GM23338 (cell line): ENCODE data around the gene MAPT.

Experiments
- CREB1 ChIP-seq: fragments of 250-450 bp; sonication (Bioruptor Pico); IDR thresholded peaks from 2 replicates; pipeline ENCODE4 v1.5.0; 2020; ENCODE audit warnings: low read depth, mild to moderate bottlenecking, moderate library complexity
- EZH2 ChIP-seq: fragments of 200-600 bp; sonication (generic); IDR thresholded peaks from one replicate; pipeline ENCODE4 v1.8.0; 2017; ENCODE audit warnings: antibody characterized with exemption, mild to moderate bottlenecking, low read depth; ENCODE audit not compliant: unreplicated experiment
- EZH2phosphoT487 ChIP-seq: fragments of 200-600 bp; sonication (generic); IDR thresholded peaks from one replicate; pipeline ENCODE4 v1.8.1; 2018; ENCODE audit warnings: antibody characterized with exemption; ENCODE audit not compliant: unreplicated experiment
- JUNB ChIP-seq: IDR thresholded peaks from one replicate; pipeline ENCODE4 v1.6.1; 2016; ENCODE audit warnings: antibody characterized with exemption; ENCODE audit not compliant: unreplicated experiment
- NANOG ChIP-seq: IDR thresholded peaks from 2 replicates; pipeline ENCODE4 v1.6.1; 2016; ENCODE audit warnings: antibody characterized with exemption, borderline replicate concordance
- POLR2AphosphoS5 ChIP-seq: IDR thresholded peaks from 2 replicates; pipeline ENCODE4 v1.6.1; 2016; ENCODE audit warnings: antibody characterized with exemption, low read depth
- STAT1 ChIP-seq: IDR thresholded peaks from one replicate; pipeline ENCODE4 v1.6.1; 2016; ENCODE audit warnings: antibody characterized with exemption; ENCODE audit not compliant: unreplicated experiment
- ZNF114 ChIP-seq: fragments of 250-450 bp; sonication (Bioruptor Pico); IDR thresholded peaks from 2 replicates; pipeline ENCODE4 v1.5.0; 2020; ENCODE audit warnings: mild to moderate bottlenecking, moderate library complexity
- ZNF331 ChIP-seq: fragments of 250-450 bp; sonication (Bioruptor Pico); IDR thresholded peaks from 2 replicates; pipeline ENCODE4 v1.5.0; 2020; ENCODE audit warnings: low read depth, mild to moderate bottlenecking, moderate library complexity
- TF ChIP-seq, protein P1 (sequence below), 2 experiments: fragments of 200-600 bp in 1 of 2; sonication (generic) in 1 of 2; conservative IDR thresholded peaks; 2 replicates each; pipeline versions ENCODE4 v1.5.1 to v1.6.1; 2016 to 2017; ENCODE audit warnings: antibody characterized with exemption in 2 of 2, low read depth in 2 of 2, mild to moderate bottlenecking in 2 of 2, moderate library complexity in 1 of 2
- TF ChIP-seq, protein P2 (sequence below): IDR thresholded peaks from one replicate; pipeline ENCODE4 v1.6.1; 2018; ENCODE audit warnings: antibody characterized with exemption; ENCODE audit not compliant: unreplicated experiment
- TF ChIP-seq, protein P3 (sequence below): IDR thresholded peaks from 2 replicates; pipeline ENCODE4 v1.6.1; 2016; ENCODE audit warnings: antibody characterized with exemption
- TF ChIP-seq, protein P4 (sequence below): fragments of 250-450 bp; sonication (Bioruptor Pico); IDR thresholded peaks from 2 replicates; pipeline ENCODE4 v1.5.0; 2020; ENCODE audit warnings: mild to moderate bottlenecking, moderate library complexity

DNA sequence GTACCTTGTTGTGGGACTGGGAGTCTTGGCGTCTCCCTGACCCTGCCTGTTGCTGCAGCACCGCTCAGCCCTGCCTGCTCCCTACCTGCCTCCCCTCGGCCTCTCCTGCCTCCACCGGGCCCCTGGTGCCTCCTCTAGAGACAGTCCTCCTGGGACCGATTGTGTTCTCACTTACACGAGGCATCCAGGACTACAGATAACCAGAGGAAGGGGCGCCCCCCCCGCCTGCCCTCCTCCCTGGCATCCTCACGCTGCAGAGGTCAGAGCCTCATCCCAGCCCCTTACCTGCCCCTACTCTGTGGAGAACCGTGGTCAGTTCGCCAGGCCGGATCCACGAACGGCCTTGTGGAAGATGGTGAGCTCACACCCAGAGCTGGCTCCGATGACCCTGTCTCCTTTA lies 24.8 kb downstream of the MAPT start:
- TF ChIP-seq, protein P1, sequence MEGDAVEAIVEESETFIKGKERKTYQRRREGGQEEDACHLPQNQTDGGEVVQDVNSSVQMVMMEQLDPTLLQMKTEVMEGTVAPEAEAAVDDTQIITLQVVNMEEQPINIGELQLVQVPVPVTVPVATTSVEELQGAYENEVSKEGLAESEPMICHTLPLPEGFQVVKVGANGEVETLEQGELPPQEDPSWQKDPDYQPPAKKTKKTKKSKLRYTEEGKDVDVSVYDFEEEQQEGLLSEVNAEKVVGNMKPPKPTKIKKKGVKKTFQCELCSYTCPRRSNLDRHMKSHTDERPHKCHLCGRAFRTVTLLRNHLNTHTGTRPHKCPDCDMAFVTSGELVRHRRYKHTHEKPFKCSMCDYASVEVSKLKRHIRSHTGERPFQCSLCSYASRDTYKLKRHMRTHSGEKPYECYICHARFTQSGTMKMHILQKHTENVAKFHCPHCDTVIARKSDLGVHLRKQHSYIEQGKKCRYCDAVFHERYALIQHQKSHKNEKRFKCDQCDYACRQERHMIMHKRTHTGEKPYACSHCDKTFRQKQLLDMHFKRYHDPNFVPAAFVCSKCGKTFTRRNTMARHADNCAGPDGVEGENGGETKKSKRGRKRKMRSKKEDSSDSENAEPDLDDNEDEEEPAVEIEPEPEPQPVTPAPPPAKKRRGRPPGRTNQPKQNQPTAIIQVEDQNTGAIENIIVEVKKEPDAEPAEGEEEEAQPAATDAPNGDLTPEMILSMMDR (conservative IDR thresholded peaks at IDR 0.05; ENCODE audit: low read depth in 2 of 2) = no peak
- no peak for TF ChIP-seq EZH2
- no peak for TF ChIP-seq POLR2AphosphoS5
- TF ChIP-seq, protein P2, sequence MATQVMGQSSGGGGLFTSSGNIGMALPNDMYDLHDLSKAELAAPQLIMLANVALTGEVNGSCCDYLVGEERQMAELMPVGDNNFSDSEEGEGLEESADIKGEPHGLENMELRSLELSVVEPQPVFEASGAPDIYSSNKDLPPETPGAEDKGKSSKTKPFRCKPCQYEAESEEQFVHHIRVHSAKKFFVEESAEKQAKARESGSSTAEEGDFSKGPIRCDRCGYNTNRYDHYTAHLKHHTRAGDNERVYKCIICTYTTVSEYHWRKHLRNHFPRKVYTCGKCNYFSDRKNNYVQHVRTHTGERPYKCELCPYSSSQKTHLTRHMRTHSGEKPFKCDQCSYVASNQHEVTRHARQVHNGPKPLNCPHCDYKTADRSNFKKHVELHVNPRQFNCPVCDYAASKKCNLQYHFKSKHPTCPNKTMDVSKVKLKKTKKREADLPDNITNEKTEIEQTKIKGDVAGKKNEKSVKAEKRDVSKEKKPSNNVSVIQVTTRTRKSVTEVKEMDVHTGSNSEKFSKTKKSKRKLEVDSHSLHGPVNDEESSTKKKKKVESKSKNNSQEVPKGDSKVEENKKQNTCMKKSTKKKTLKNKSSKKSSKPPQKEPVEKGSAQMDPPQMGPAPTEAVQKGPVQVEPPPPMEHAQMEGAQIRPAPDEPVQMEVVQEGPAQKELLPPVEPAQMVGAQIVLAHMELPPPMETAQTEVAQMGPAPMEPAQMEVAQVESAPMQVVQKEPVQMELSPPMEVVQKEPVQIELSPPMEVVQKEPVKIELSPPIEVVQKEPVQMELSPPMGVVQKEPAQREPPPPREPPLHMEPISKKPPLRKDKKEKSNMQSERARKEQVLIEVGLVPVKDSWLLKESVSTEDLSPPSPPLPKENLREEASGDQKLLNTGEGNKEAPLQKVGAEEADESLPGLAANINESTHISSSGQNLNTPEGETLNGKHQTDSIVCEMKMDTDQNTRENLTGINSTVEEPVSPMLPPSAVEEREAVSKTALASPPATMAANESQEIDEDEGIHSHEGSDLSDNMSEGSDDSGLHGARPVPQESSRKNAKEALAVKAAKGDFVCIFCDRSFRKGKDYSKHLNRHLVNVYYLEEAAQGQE = no peak
- no peak for TF ChIP-seq EZH2phosphoT487
- no peak for TF ChIP-seq CREB1 (CRISPR knock-in tag)
- TF ChIP-seq, protein P3, sequence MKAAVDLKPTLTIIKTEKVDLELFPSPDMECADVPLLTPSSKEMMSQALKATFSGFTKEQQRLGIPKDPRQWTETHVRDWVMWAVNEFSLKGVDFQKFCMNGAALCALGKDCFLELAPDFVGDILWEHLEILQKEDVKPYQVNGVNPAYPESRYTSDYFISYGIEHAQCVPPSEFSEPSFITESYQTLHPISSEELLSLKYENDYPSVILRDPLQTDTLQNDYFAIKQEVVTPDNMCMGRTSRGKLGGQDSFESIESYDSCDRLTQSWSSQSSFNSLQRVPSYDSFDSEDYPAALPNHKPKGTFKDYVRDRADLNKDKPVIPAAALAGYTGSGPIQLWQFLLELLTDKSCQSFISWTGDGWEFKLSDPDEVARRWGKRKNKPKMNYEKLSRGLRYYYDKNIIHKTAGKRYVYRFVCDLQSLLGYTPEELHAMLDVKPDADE = no peak
- no peak for TF ChIP-seq JUNB
- no peak for TF ChIP-seq NANOG
- no peak for TF ChIP-seq ZNF114 (CRISPR knock-in tag)
- no peak for TF ChIP-seq STAT1
- TF ChIP-seq ZNF331 (CRISPR knock-in tag) = no peak
- TF ChIP-seq, protein P4, sequence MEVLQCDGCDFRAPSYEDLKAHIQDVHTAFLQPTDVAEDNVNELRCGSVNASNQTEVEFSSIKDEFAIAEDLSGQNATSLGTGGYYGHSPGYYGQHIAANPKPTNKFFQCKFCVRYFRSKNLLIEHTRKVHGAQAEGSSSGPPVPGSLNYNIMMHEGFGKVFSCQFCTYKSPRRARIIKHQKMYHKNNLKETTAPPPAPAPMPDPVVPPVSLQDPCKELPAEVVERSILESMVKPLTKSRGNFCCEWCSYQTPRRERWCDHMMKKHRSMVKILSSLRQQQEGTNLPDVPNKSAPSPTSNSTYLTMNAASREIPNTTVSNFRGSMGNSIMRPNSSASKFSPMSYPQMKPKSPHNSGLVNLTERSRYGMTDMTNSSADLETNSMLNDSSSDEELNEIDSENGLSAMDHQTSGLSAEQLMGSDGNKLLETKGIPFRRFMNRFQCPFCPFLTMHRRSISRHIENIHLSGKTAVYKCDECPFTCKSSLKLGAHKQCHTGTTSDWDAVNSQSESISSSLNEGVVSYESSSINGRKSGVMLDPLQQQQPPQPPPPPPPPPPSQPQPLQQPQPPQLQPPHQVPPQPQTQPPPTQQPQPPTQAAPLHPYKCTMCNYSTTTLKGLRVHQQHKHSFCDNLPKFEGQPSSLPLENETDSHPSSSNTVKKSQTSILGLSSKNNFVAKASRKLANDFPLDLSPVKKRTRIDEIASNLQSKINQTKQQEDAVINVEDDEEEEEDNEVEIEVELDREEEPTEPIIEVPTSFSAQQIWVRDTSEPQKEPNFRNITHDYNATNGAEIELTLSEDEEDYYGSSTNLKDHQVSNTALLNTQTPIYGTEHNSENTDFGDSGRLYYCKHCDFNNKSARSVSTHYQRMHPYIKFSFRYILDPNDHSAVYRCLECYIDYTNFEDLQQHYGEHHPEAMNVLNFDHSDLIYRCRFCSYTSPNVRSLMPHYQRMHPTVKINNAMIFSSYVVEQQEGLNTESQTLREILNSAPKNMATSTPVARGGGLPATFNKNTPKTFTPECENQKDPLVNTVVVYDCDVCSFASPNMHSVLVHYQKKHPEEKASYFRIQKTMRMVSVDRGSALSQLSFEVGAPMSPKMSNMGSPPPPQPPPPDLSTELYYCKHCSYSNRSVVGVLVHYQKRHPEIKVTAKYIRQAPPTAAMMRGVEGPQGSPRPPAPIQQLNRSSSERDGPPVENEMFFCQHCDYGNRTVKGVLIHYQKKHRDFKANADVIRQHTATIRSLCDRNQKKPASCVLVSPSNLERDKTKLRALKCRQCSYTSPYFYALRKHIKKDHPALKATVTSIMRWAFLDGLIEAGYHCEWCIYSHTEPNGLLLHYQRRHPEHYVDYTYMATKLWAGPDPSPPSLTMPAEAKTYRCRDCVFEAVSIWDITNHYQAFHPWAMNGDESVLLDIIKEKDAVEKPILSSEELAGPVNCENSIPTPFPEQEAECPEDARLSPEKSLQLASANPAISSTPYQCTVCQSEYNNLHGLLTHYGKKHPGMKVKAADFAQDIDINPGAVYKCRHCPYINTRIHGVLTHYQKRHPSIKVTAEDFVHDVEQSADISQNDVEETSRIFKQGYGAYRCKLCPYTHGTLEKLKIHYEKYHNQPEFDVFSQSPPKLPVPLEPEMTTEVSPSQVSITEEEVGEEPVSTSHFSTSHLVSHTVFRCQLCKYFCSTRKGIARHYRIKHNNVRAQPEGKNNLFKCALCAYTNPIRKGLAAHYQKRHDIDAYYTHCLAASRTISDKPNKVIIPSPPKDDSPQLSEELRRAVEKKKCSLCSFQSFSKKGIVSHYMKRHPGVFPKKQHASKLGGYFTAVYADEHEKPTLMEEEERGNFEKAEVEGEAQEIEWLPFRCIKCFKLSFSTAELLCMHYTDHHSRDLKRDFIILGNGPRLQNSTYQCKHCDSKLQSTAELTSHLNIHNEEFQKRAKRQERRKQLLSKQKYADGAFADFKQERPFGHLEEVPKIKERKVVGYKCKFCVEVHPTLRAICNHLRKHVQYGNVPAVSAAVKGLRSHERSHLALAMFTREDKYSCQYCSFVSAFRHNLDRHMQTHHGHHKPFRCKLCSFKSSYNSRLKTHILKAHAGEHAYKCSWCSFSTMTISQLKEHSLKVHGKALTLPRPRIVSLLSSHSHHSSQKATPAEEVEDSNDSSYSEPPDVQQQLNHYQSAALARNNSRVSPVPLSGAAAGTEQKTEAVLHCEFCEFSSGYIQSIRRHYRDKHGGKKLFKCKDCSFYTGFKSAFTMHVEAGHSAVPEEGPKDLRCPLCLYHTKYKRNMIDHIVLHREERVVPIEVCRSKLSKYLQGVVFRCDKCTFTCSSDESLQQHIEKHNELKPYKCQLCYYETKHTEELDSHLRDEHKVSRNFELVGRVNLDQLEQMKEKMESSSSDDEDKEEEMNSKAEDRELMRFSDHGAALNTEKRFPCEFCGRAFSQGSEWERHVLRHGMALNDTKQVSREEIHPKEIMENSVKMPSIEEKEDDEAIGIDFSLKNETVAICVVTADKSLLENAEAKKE (CRISPR knock-in tag) = no peak
